ENCODE results near the gene CBR1. TPM values are rescaled to one million over a fixed set of nuclear protein-coding genes. Genes with fewer than 3 reads are reported as not detected.

Gene CBR1
- polyA plus RNA-seq, 3 donors, result 36.9 to 114 (median 100) TPM

GRCh38 chr21:36120304-36120888 is 50.6 kb downstream of the CBR1 start:
- H4K20me1 ChIP-seq (ENCODE audit: insufficient read depth, low read length), result no peaks in the 10 kb centered on the region
- no peaks in the 10 kb centered on the region for H3K4me1 ChIP-seq (ENCODE audit: control insufficient read depth in 1 of 2, insufficient read depth in 2 of 2, low read length in 2 of 2)
- Mint-ChIP-seq H3K4me1 (peaks cover 2% of the 10 kb centered on the region), H3K36me3 (no peaks in the 10 kb centered on the region), H3K27ac (no peak overlapping the region), H3K27me3 (ENCODE audit: low read depth in 3 of 3) (peaks cover 0 to 9% (median 2%) of the 10 kb centered on the region in 3 donors), H3K4me3 (no peak overlapping the region), H3K9me3 (peaks cover 0 to 5% (median 0%) of the 10 kb centered on the region in 7 donors)
- no peak overlapping the region for H3K27ac ChIP-seq (ENCODE audit: low read depth in 1 of 2, low read length in 2 of 2)
- no peaks in the 10 kb centered on the region for H3K36me3 ChIP-seq (replicated peaks in 1 of 2; ENCODE audit: control insufficient read depth in 1 of 2, insufficient read depth in 2 of 2, low read length in 2 of 2)
- no peaks in the 10 kb centered on the region for H3K79me2 ChIP-seq (ENCODE audit: insufficient read depth, low read length)
- no peak overlapping the region for H3K4me3 ChIP-seq (replicated peaks in 1 of 3; ENCODE audit: low read depth in 2 of 3, low read length in 3 of 3)
- intact Hi-C loops (cut with micrococcal nuclease), result no loop called here
- H3K9ac ChIP-seq (ENCODE audit: insufficient read depth, low read length, poor library complexity, severe bottlenecking), result no peak overlapping the region
- no peak for TF ChIP-seq CTCF (IDR thresholded peaks at IDR 0.05)
- no peaks in the 10 kb centered on the region for H3K9me3 ChIP-seq (replicated peaks in 1 of 2; ENCODE audit: control insufficient read depth in 1 of 2, insufficient read depth in 1 of 2, low read length in 2 of 2)
- DNase-seq, result no peak
- H3K27me3 ChIP-seq (ENCODE audit: control insufficient read depth in 2 of 2, insufficient read depth in 2 of 2, low read length in 2 of 2), result no peaks in the 10 kb centered on the region
- 100% methylated on average over 2 of the region's 7 CpGs for WGBS (ENCODE audit: insufficient coverage)
- H3K4me2 ChIP-seq (replicated peaks; ENCODE audit: extremely low read depth, low read length, poor library complexity, severe bottlenecking), result no peak overlapping the region
- no peak overlapping the region for H2AFZ ChIP-seq (ENCODE audit: insufficient read depth, low read depth, low read length, poor library complexity, severe bottlenecking)

Small RNA genes lying within 50 kb of the gene (small RNA-seq; reads per million reads assigned to genes)
- not detected for gene RNU6-992P (ENCODE audit: insufficient read length, low read depth)

Other genes with a start within 250 kb of the CBR1 start
- gene SETD4, start 9.5 kb upstream of the CBR1 start, polyA plus RNA-seq, result 10 to 100 TPM in 1 of 3 donors, 1 to 10 TPM in 2; 4.1 to 10.8 (median 4.3) TPM
- gene CBR3, start 65.1 kb downstream of the CBR1 start, polyA plus RNA-seq, result under 1 TPM in 2 of 3 donors, not detected in 1; 0.32 to 0.40 TPM
- 10 to 100 TPM in 2 of 3 donors, 1 to 10 TPM in 1; 6.0 to 14.4 (median 11.0) TPM for gene DOP1B, start 86.8 kb downstream of the CBR1 start, polyA plus RNA-seq